ENCODE results near the gene TMC7. TPM values are rescaled to one million over a fixed set of nuclear protein-coding genes. Genes with fewer than 3 reads are reported as not detected.
"Not testable (repeated sequence)": the region's sequence is repeated elsewhere in the genome, so short reads cannot be mapped to it uniquely, and the experiment has no call there.

TMC7 gene
- total and polyA plus RNA-seq, 3 donors from 2014 or later = 9.8 to 33.0 (median 14.6) TPM

GRCh38 chr16:18950469-18951185 lies 33.1 kb upstream of the TMC7 start:
- Histone ChIP-seq H3K27ac (no peak overlapping the region), H3K27me3 (no peaks in the 10 kb centered on the region), H3K9me3 (no peaks in the 10 kb centered on the region), H3K4me1 (no peaks in the 10 kb centered on the region), H3K4me3 (no peak overlapping the region), H3K36me3 (ENCODE audit: low read depth, missing control alignments) (no peaks in the 10 kb centered on the region)
- TF ChIP-seq POLR2A (IDR thresholded peaks at IDR 0.05) (no peak), CTCF (IDR thresholded peaks at IDR 0.05) (no peak)
- no peak for DNase-seq
- 89 to 93% methylated on average over 11 of the region's 11 CpGs for WGBS, 2 donors
- intact Hi-C loops (cut with DNase I; ENCODE audit: low total_unique reads) = no loop called here

GRCh38 chr16:18953547-18953946 lies 30.2 kb upstream of the TMC7 start:
- no peak for TF ChIP-seq CTCF (IDR thresholded peaks at IDR 0.05)
- no peak for TF ChIP-seq POLR2A (IDR thresholded peaks at IDR 0.05)
- DNase-seq = no peak
- intact Hi-C loops (cut with DNase I; ENCODE audit: low total_unique reads) = no loop called here

GRCh38 chr16:18955874-18956580 lies 27.7 kb upstream of the TMC7 start:
- H3K9me3 ChIP-seq; H3K4me1 ChIP-seq; DNase-seq; H3K27me3 ChIP-seq; H3K36me3 ChIP-seq (ENCODE audit: low read depth, missing control alignments); H3K4me3 ChIP-seq; H3K27ac ChIP-seq; intact Hi-C loops (cut with DNase I; ENCODE audit: low total_unique reads): not testable (repeated sequence)
- 33 to 58% methylated on average over 19 to 21 of the region's 21 CpGs for WGBS, 2 donors

More at GRCh38 chr16:18953547-18953946, 30.2 kb upstream of the TMC7 start:
- no peaks in the 10 kb centered on the region for H3K27me3 ChIP-seq
- H3K4me3 ChIP-seq = no peak overlapping the region
- H3K27ac ChIP-seq = no peak overlapping the region
- no peaks in the 10 kb centered on the region for H3K9me3 ChIP-seq
- H3K36me3 ChIP-seq (ENCODE audit: low read depth, missing control alignments) = no peaks in the 10 kb centered on the region
- H3K4me1 ChIP-seq = no peaks in the 10 kb centered on the region

- 70 to 72% methylated on average over 6 of the region's 6 CpGs for WGBS, 2 donors
- intact Hi-C loops (cut with DNase I; ENCODE audit: low total_unique reads); H3K27me3 ChIP-seq; H3K36me3 ChIP-seq (ENCODE audit: low read depth, missing control alignments); DNase-seq; H3K4me1 ChIP-seq; H3K4me3 ChIP-seq; H3K27ac ChIP-seq; H3K9me3 ChIP-seq: not testable (repeated sequence)
Measured at GRCh38 chr16:18956658-18957241, 27.0 kb upstream of the TMC7 start.

- no peak overlapping the region for H3K27ac ChIP-seq
Measured at GRCh38 chr16:18958621-18959029, 25.1 kb upstream of the TMC7 start.

More at GRCh38 chr16:18958621-18959029, 25.1 kb upstream of the TMC7 start:
- Histone ChIP-seq H3K9me3 (no peaks in the 10 kb centered on the region), H3K4me3 (no peak overlapping the region), H3K4me1 (no peaks in the 10 kb centered on the region), H3K36me3 (ENCODE audit: low read depth, missing control alignments) (no peaks in the 10 kb centered on the region), H3K27me3 (no peaks in the 10 kb centered on the region)
- 67 to 76% methylated on average over 2 of the region's 2 CpGs for WGBS, 2 donors
- intact Hi-C loops (cut with DNase I; ENCODE audit: low total_unique reads) = no loop called here
- DNase-seq = no peak
- TF ChIP-seq CTCF (IDR thresholded peaks at IDR 0.05) (no peak), POLR2A (IDR thresholded peaks at IDR 0.05) (no peak)

Measured in testis (tissue), 3 donors.